ENCODE measurements around the gene TWIST2. TPM values are rescaled to one million over a fixed set of nuclear protein-coding genes. Genes with fewer than 3 reads are reported as not detected.

TWIST2 gene
- total and polyA plus RNA-seq, 10 of the 15 experiments (the other 5 are each of a cell fraction or from before 2014, with no cell fraction given) = not detected

DNA sequence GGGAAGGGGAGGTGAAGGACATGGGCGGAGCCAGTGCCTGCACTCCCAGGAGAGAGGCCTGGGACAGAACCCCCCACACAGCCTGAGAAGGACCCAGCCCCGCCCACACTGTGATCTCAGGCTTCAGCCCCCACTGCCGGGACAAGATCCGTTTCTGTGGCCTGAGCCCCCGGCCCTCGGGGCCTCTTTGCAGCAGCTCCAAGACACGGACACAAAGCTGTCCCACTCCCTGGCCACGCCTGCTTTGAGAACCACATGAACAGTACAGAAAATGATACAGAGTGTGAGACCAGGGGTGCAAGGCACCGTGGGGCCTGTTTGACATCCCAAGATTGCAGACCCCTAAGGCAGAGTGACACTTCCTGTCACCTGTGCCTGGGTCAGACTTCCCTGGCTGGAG, 74.5 kb downstream of the TWIST2 start:
- SMC1A ChIA-PET (ENCODE audit: uncharacterized antibody, unreplicated experiment) = no interaction called here
- H3K27ac ChIP-seq (ENCODE audit: control insufficient read depth, insufficient read depth) = no peak overlapping the region
- no peak overlapping the region for H2AFZ ChIP-seq (ENCODE audit: control insufficient read depth, low read depth, low read length)
- intact Hi-C loops (cut with micrococcal nuclease; ENCODE audit: unreplicated experiment) (no loop called here), in situ Hi-C loops (cut with MboI) (no loop called here)
- H3K4me1 ChIP-seq (ENCODE audit: control insufficient read depth, insufficient read depth, low read length) = no peaks in the 10 kb centered on the region
- whole genome bisulfite sequencing (ENCODE audit: insufficient coverage, insufficient replicate concordance, low lambda C conversion rate, missing lambda C conversion rate) = 12% methylated on average over 9 of the region's 9 CpGs
- H3K79me2 ChIP-seq (ENCODE audit: control insufficient read depth, insufficient read depth, low read length) = no peaks in the 10 kb centered on the region
- TF ChIP-seq HDAC6 (IDR thresholded peaks at IDR 0.05; ENCODE audit: unreplicated experiment) (no peak), ZNF274 (IDR thresholded peaks at IDR 0.05; ENCODE audit: insufficient read depth, insufficient read length) (no peak), EGR1 (IDR thresholded peaks at IDR 0.05; ENCODE audit: borderline replicate concordance in 1 of 2, low read depth in 2 of 2, low read length in 2 of 2) (no peak), STAT1 (conservative IDR thresholded peaks at IDR 0.05) (no peak), CTCF (IDR thresholded peaks at IDR 0.05 in 2 of 3, conservative IDR thresholded peaks at IDR 0.05 in 1 of 3; ENCODE audit: control insufficient read depth in 2 of 3, extremely low read depth in 1 of 3, insufficient read depth in 1 of 3, low read depth in 3 of 3, low read length in 3 of 3) (no peak), NFXL1 (IDR thresholded peaks at IDR 0.05; ENCODE audit: borderline replicate concordance) (no peak), CHD4 (IDR thresholded peaks at IDR 0.05) (no peak), STAT3 (IDR thresholded peaks at IDR 0.05; ENCODE audit: low read depth, low read length) (no peak), ZBED1 (IDR thresholded peaks at IDR 0.05; ENCODE audit: borderline replicate concordance) (no peak), GABPA (IDR thresholded peaks at IDR 0.05; ENCODE audit: low read depth) (no peak), CHD2 (IDR thresholded peaks at IDR 0.05; ENCODE audit: borderline replicate concordance, low read depth, low read length) (no peak), ZNF207 (IDR thresholded peaks at IDR 0.05; ENCODE audit: borderline replicate concordance) (no peak), GATAD2B (conservative IDR thresholded peaks at IDR 0.05; ENCODE audit: low read depth) (no peak), IRF4 (IDR thresholded peaks at IDR 0.05; ENCODE audit: low read depth, low read length) (no peak), NR2C2 (IDR thresholded peaks at IDR 0.05; ENCODE audit: borderline replicate concordance, control insufficient read depth, insufficient read length, low read depth) (no peak), EP300 (IDR thresholded peaks at IDR 0.05; ENCODE audit: borderline replicate concordance in 1 of 2, control insufficient read depth in 1 of 2, low read depth in 2 of 2, low read length in 2 of 2) (no peak)
- TF ChIP-seq, protein P1, sequence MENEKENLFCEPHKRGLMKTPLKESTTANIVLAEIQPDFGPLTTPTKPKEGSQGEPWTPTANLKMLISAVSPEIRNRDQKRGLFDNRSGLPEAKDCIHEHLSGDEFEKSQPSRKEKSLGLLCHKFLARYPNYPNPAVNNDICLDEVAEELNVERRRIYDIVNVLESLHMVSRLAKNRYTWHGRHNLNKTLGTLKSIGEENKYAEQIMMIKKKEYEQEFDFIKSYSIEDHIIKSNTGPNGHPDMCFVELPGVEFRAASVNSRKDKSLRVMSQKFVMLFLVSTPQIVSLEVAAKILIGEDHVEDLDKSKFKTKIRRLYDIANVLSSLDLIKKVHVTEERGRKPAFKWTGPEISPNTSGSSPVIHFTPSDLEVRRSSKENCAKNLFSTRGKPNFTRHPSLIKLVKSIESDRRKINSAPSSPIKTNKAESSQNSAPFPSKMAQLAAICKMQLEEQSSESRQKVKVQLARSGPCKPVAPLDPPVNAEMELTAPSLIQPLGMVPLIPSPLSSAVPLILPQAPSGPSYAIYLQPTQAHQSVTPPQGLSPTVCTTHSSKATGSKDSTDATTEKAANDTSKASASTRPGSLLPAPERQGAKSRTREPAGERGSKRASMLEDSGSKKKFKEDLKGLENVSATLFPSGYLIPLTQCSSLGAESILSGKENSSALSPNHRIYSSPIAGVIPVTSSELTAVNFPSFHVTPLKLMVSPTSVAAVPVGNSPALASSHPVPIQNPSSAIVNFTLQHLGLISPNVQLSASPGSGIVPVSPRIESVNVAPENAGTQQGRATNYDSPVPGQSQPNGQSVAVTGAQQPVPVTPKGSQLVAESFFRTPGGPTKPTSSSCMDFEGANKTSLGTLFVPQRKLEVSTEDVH (IDR thresholded peaks at IDR 0.05; ENCODE audit: low read depth, partially characterized antibody) = no peak
- TF ChIP-seq, protein P2, sequence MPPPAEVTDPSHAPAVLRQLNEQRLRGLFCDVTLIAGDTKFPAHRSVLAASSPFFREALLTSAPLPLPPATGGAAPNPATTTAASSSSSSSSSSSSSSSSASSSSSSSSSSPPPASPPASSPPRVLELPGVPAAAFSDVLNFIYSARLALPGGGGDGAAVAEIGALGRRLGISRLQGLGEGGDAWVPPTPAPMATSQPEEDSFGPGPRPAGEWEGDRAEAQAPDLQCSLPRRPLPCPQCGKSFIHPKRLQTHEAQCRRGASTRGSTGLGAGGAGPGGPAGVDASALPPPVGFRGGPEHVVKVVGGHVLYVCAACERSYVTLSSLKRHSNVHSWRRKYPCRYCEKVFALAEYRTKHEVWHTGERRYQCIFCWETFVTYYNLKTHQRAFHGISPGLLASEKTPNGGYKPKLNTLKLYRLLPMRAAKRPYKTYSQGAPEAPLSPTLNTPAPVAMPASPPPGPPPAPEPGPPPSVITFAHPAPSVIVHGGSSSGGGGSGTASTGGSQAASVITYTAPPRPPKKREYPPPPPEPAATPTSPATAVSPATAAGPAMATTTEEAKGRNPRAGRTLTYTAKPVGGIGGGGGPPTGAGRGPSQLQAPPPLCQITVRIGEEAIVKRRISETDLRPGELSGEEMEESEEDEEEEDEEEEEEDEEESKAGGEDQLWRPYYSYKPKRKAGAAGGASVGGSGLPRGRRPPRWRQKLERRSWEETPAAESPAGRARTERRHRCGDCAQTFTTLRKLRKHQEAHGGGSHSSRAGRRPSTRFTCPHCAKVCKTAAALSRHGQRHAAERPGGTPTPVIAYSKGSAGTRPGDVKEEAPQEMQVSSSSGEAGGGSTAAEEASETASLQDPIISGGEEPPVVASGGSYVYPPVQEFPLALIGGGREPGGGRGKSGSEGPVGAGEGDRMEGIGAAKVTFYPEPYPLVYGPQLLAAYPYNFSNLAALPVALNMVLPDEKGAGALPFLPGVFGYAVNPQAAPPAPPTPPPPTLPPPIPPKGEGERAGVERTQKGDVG (CRISPR knock-in tag; IDR thresholded peaks at IDR 0.05) = no peak
- H3K9me3 ChIP-seq (replicated peaks; ENCODE audit: control insufficient read depth, insufficient read depth, low read length) = no peaks in the 10 kb centered on the region
- FAIRE-seq = no peak
- no peak overlapping the region for H3K9ac ChIP-seq (ENCODE audit: control insufficient read depth, insufficient read depth, low read length)
- BruUV-seq (replicated peaks) = no TSS peak
- CTCF ChIA-PET = no interaction called here
- no peak overlapping the region for H3K4me3 ChIP-seq
- H4K20me1 ChIP-seq (ENCODE audit: control insufficient read depth, insufficient read depth) = no peaks in the 10 kb centered on the region
- RAD21 ChIA-PET (ENCODE audit: unreplicated experiment) = no interaction called here
- H3K36me3 ChIP-seq (ENCODE audit: control insufficient read depth in 2 of 2, insufficient read depth in 2 of 2, low read length in 1 of 2) = no peaks in the 10 kb centered on the region
- H3K27me3 ChIP-seq (replicated peaks in 1 of 2; ENCODE audit: control insufficient read depth in 2 of 2, insufficient read depth in 2 of 2, low read length in 1 of 2) = peaks cover 2 to 4% of the 10 kb centered on the region in 2 experiments; a peak in 2 of 4 replicates
- no peak for DNase-seq (ENCODE audit: low read depth, low spot score)
- no peak overlapping the region for H3K4me2 ChIP-seq (ENCODE audit: control insufficient read depth, insufficient read depth)
- no peak for ATAC-seq
- POLR2A ChIA-PET = no interaction called here
